Placental pericyte (primary cell): ENCODE measurements around the gene DGCR8. TPM values are rescaled to one million over a fixed set of nuclear protein-coding genes. Genes with fewer than 3 reads are reported as not detected.

Experiments used
- small RNA-seq: library from RNA; depleted of rRNA; stranded (forward); fragments of <200 nt; gene quantifications from one replicate; pipeline ENCODE3, GENCODE V24; 2012; ENCODE audit warnings: low replicate concordance
- total RNA-seq: library from RNA; depleted of rRNA; stranded (reverse); fragments of >200 nt; gene quantifications from 2 replicates; pipeline ENCODE4 v1.2.3, GENCODE V29; 2012

The DGCR8 gene
- total RNA-seq, result 37.4 and 42.8 TPM in 2 replicates

GRCh38 chr22:20079745-20080444 lies at the start of gene DGCR8:
Gene DGCR8, plus strand, starts transcription at chr22:20080241. Its CDS starts 5,723 bp downstream, at chr22:20085964.

GRCh38 chr22:20115691-20116375 lies 35.8 kb downstream of the DGCR8 start, which contains the start of gene RANBP1:
Gene RANBP1, plus strand, starts transcription at chr22:20116104. Its CDS starts 81 bp downstream, at chr22:20116185.

GRCh38 chr22:20116951-20117632 lies 37.1 kb downstream of the DGCR8 start, which contains the start of gene TRMT2A:
Gene TRMT2A, minus strand, starts transcription at chr22:20117226. Its CDS starts 320 bp downstream, at chr22:20116906.

GRCh38 chr22:20131597-20131858 lies 51.5 kb downstream of the DGCR8 start, which contains the start of gene ZDHHC8:
Gene ZDHHC8, plus strand, starts transcription at chr22:20131804. Its CDS starts 144 bp downstream, at chr22:20131948.

GRCh38 chr22:20150381-20151275 lies 70.6 kb downstream of the DGCR8 start, which contains the start of gene CCDC188:
Gene CCDC188, minus strand, starts transcription at chr22:20151055. Its CDS starts 69 bp downstream, at chr22:20150986.

Small RNA genes within 50 kb of the gene (small RNA-seq; reads per million reads assigned to genes)
- gene MIR185 (61.7 reads per million, percentile 98 among the genes with 10 or more reads in this experiment), gene MIR6816 (0.29 reads per million), gene RF00017 (not detected), gene RF00599 (not detected)

Other genes with a start within 250 kb of the DGCR8 start
- gene GNB1L, start 225.4 kb upstream of the DGCR8 start, total RNA-seq, result 4.8 and 9.6 TPM in 2 replicates
- 7.0 and 19.5 TPM in 2 replicates for gene RTL10, start 225.4 kb upstream of the DGCR8 start, total RNA-seq
- gene COMT, start 138.5 kb upstream of the DGCR8 start, total RNA-seq, result 219 and 292 TPM in 2 replicates
- gene TXNRD2, start 138.4 kb upstream of the DGCR8 start, total RNA-seq, result 22.3 and 28.8 TPM in 2 replicates
- 7.0 and 17.9 TPM in 2 replicates for gene ARVCF, start 63.4 kb upstream of the DGCR8 start, total RNA-seq
- 54.1 and 57.1 TPM in 2 replicates for gene TANGO2, start 59.1 kb upstream of the DGCR8 start, total RNA-seq
- 122 and 247 TPM in 2 replicates for gene RANBP1, start 35.9 kb downstream of the DGCR8 start, total RNA-seq
- 43.1 and 57.7 TPM in 2 replicates for gene TRMT2A, start 37.0 kb downstream of the DGCR8 start, total RNA-seq
- gene ZDHHC8, start 51.6 kb downstream of the DGCR8 start, total RNA-seq, result 16.0 and 22.3 TPM in 2 replicates
- gene CCDC188, start 70.8 kb downstream of the DGCR8 start, total RNA-seq, result 0.14 TPM in 1 of 2 replicates, not detected in the other
- 0.29 and 1.3 TPM in 2 replicates for gene RTN4R, start 188.1 kb downstream of the DGCR8 start, total RNA-seq
- gene DGCR6L, start 239.8 kb downstream of the DGCR8 start, total RNA-seq, result 49.1 and 56.0 TPM in 2 replicates